Fibroblast of villous mesenchyme (primary cell): Measurements from ENCODE around the gene TJP1. TPM values are rescaled to one million over a fixed set of nuclear protein-coding genes. Genes with fewer than 3 reads are reported as not detected.

Experiments
- DNase-seq: peaks from one replicate; pipeline ENCODE4 v3.0.0-alpha.2; 2010; ENCODE audit warnings: low read depth
- H3K4me3 ChIP-seq: 2 replicates; pipeline ENCODE4 v1.5.1; 2011; ENCODE audit warnings: low read depth, mild to moderate bottlenecking, low read length
- total RNA-seq: library from RNA; depleted of rRNA; stranded (reverse); fragments of >200 nt; gene quantifications from 2 replicates; pipeline ENCODE4 v1.2.3, GENCODE V29; 2012
- TF ChIP-seq, protein P1 (sequence below): IDR thresholded peaks from 2 replicates; pipeline ENCODE4 v1.5.1; 2012; ENCODE audit warnings: low read depth, mild to moderate bottlenecking, low read length; ENCODE audit not compliant: insufficient read depth

Gene TJP1
- total RNA-seq, 1 donor: 103 TPM

DNA sequence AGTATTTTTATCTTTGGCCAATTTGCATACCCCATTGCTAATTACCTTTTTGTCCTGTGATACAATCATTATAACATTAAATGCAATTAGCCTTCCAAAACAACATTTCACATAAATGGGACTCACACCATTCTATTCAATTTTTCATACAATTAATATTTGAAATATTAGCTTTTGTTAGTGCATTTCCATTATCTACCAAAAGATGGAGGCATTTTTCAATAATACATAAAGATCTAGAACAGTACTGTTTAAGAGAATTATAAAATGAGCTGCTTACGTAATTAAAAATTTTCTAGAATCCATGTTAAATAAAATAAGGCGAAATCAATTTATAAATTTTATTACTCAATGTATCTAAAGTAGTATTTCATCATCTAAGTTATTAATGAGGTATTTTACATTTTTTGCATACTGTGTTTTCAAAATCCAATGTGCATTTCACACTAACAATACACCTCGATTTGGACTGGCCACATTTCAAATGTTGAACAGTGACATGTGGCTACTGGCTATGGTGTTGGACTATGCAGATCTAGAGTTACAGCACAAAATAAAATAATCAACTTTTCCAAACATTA, 74.3 kb downstream of the TJP1 start:
- TF ChIP-seq, protein P1, sequence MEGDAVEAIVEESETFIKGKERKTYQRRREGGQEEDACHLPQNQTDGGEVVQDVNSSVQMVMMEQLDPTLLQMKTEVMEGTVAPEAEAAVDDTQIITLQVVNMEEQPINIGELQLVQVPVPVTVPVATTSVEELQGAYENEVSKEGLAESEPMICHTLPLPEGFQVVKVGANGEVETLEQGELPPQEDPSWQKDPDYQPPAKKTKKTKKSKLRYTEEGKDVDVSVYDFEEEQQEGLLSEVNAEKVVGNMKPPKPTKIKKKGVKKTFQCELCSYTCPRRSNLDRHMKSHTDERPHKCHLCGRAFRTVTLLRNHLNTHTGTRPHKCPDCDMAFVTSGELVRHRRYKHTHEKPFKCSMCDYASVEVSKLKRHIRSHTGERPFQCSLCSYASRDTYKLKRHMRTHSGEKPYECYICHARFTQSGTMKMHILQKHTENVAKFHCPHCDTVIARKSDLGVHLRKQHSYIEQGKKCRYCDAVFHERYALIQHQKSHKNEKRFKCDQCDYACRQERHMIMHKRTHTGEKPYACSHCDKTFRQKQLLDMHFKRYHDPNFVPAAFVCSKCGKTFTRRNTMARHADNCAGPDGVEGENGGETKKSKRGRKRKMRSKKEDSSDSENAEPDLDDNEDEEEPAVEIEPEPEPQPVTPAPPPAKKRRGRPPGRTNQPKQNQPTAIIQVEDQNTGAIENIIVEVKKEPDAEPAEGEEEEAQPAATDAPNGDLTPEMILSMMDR: peak; percentile 36
- H3K4me3 ChIP-seq: no peak overlapping the region
- DNase-seq: peak; percentile 33

DNA sequence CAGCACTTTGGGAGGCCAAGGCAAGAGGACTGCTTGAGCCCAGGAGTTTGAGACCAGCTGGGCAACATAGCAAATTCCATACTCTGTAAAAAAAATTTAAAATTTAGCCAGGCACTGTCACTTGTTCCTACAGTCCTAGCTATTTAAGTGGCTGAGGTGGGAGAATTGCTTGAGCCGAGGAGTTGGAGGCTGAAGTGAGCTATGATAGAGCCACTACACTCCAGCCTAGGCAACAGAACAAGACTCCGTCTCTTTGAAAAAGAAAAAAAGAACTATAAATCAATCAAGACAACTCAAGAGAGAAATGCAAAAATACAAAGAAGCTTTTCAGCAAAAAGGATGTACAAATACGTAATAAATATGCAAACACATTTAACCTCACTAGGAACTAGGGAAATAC, 78.8 kb downstream of the TJP1 start:
- no peak for DNase-seq
- H3K4me3 ChIP-seq: no peak overlapping the region
- TF ChIP-seq, protein P1: no peak

DNA sequence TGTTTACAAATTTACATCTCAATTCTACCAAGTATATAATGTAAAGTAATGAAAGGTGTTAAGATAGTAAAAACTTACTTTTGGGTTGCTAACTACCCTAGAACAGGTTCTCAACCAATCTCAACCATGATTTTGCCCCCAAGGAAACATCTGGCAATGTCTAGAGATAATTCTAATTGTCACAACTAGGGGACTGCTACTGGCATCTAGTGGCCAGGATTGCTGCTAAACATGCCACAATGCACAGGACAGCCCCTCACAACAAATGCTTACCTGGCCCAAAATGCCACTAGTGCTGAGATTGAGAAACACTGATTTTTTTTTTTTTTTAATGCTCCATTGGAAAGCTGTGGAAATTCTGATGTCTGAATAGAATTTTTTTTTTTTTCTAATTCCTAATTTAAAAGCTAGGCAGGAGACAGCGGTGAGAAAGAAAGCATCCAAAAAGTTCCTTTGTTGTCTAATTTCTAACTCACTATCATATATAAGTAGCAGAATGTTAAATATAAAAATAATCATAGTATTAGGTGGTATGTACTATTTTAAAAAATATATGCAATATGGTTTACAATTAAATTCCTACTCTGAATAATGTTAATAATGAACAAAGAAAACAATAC, 81.5 kb downstream of the TJP1 start:
- DNase-seq: no peak
- no peak overlapping the region for H3K4me3 ChIP-seq
- TF ChIP-seq, protein P1: no peak

DNA sequence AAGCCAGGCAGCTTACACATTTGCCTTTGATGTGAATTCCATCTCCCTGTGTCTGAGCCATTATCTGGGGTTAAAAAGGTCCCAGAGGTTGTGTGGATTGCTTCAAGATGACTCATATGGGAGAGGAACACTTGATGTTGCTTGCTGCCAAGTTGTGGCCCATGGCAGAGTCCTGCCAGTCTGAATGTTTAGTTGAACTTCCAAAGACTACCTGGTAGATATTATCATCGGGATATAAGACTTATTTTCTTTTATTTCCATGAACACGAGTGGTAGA, 85.6 kb downstream of the TJP1 start:
- TF ChIP-seq, protein P1: no peak
- no peak overlapping the region for H3K4me3 ChIP-seq
- DNase-seq: peak; percentile 48

DNA sequence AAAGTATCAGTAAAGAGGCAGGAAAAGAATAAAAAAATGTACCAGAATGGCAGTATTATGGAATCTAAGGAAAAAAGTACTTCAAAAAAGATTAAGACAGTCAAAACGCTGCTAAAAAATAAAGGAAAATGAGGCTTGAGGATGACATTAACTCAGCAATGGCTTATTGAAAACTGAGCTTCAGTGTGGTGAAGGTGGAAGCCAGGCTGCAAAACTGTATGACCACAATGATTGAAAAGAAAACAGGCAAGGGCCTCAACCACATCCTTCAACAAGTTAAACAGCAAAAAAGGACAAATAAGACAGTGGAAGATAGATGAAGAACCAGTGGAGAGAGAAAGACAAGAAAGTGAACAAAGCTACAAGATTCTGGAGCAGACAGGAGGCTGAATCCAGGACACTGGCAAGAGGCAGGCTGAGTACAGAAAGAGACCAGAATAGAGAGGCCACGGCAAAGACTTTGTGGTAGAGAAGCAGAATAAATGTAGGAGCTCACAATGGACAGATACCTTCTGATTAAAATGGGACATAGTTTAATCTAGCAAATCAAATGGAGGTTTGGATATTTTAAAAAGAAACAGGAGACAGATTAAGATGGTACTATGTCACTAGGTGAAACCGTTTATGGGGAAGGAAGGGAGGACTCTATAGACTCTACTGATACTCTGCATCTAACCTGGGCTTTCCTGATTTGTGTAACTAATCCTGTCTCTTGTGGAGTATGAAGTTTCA, 86.1 kb downstream of the TJP1 start:
- no peak overlapping the region for H3K4me3 ChIP-seq
- TF ChIP-seq, protein P1: no peak

DNA sequence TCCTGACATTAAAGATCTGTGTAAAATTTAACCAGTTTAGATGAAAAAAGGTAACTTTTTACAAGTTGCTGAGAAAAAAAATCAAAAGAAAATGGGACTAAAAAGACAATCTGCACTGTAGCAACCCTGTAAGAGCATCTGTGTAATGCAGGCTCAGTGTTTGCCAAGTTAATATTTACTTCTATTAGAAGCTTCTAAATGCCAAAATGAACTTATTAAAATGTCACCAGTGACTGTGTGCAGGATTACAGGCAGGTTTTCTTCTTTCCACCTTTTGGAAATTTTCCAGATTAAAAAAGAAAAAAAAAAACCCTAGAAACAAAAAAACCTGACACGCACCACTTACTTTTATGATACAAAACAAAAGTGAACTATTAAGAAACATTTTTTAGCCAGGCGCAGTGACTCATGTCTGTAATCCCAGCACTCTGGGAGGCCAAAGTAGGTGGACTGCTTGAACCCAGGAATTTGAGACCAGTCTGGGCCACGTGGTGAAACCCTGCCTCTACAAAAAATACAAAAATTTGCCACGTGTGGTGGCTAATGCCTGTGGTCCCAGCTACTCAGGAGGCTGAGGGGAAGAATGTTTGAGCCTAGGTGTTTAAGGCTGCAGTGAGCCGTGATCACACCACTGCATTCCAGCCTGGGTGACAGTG, 87.2 kb downstream of the TJP1 start:
- peak; percentile 60 for DNase-seq
- TF ChIP-seq, protein P1: no peak
- H3K4me3 ChIP-seq: no peak overlapping the region

More for the DNA sequence above, 86.1 kb downstream of the TJP1 start:
- no peak for DNase-seq
